HepG2 (cell line): ENCODE measurements around the gene RAN. TPM values are rescaled to one million over a fixed set of nuclear protein-coding genes. Genes with fewer than 3 reads are reported as not detected.

Experiments used
- AGO2 ChIP-seq: fragments of 200-400 bp; formaldehyde crosslinking; optimal IDR thresholded peaks from 2 replicates; pipeline ENCODE3; 2017; ENCODE audit warnings: mild to moderate bottlenecking, low read depth, low read length, moderate library complexity
- ARID4A ChIP-seq: sonication (generic); formaldehyde crosslinking; IDR thresholded peaks from 2 replicates; pipeline ENCODE4 v1.5.0; 2020; ENCODE audit warnings: mild to moderate bottlenecking, missing genetic modification reagents, borderline replicate concordance
- CBX5 ChIP-seq: sonication (generic); formaldehyde crosslinking; IDR thresholded peaks from 2 replicates; pipeline ENCODE4 v1.4.0; 2020; ENCODE audit warnings: missing genetic modification reagents, borderline replicate concordance
- DZIP1 ChIP-seq: sonication (generic); formaldehyde crosslinking; IDR thresholded peaks from 2 replicates; pipeline ENCODE4 v1.5.0; 2020; ENCODE audit warnings: mild to moderate bottlenecking, missing genetic modification reagents
- HDAC6 ChIP-seq: fragments of 200-600 bp; sonication (generic); IDR thresholded peaks from 2 replicates; pipeline ENCODE4 v1.7.0; 2017; ENCODE audit warnings: mild to moderate bottlenecking, antibody characterized with exemption, low read length, low read depth
- HMGXB4 ChIP-seq, 2 experiments: sonication (generic) in 1 of 2; formaldehyde crosslinking in 1 of 2; IDR thresholded peaks; 2 replicates each; pipeline versions ENCODE4 v1.4.0 to v1.6.1; 2018 to 2020; ENCODE audit warnings: missing genetic modification reagents in 2 of 2, borderline replicate concordance in 1 of 2, low read depth in 1 of 2, mild to moderate bottlenecking in 1 of 2, missing biosample characterization in 1 of 2
- MIER3 ChIP-seq: IDR thresholded peaks from 2 replicates; pipeline ENCODE4 v1.6.1; 2016; ENCODE audit warnings: missing compliant biosample characterization, borderline replicate concordance
- PHF5A ChIP-seq: IDR thresholded peaks from one replicate; pipeline ENCODE4 v1.6.1; 2018; ENCODE audit warnings: low read depth, missing genetic modification reagents; ENCODE audit not compliant: unreplicated experiment
- RXRB ChIP-seq: IDR thresholded peaks from 2 replicates; pipeline ENCODE4 v1.6.1; 2016; ENCODE audit warnings: borderline replicate concordance, missing genetic modification reagents, missing compliant biosample characterization
- ZNF143 ChIP-seq: sonication (generic); formaldehyde crosslinking; IDR thresholded peaks from 2 replicates; pipeline ENCODE4 v1.4.0; 2020; ENCODE audit warnings: missing genetic modification reagents
- ZNF577 ChIP-seq: sonication (generic); formaldehyde crosslinking; IDR thresholded peaks from 2 replicates; pipeline ENCODE4 v1.4.0; 2020; ENCODE audit warnings: mild to moderate bottlenecking, low read depth, missing genetic modification reagents, borderline replicate concordance
- ZNF720 ChIP-seq: sonication (generic); formaldehyde crosslinking; IDR thresholded peaks from 2 replicates; pipeline ENCODE4 v1.4.0; 2020; ENCODE audit warnings: missing genetic modification reagents
- ZSCAN21 ChIP-seq: sonication (generic); formaldehyde crosslinking; IDR thresholded peaks from 2 replicates; pipeline ENCODE4 v1.8.0; 2022; ENCODE audit warnings: mild to moderate bottlenecking, missing genetic modification reagents, moderate library complexity, borderline replicate concordance
- polyA plus RNA-seq, 8 experiments: library from polyadenylated mRNA; depleted of rRNA in 3 of 8; stranded (reverse) in 7 of 8; unstranded in 1 of 8; fragments of >200 nt; fragmentation: Illumina TruSeq in 4 of 8; extraction: Trizol in 4 of 8; gene quantifications; 2 replicates each; pipeline versions ENCODE4 v1.2.1 to v1.2.3, GENCODE V29; 2011 to 2016; ENCODE audit warnings: low read depth in 4 of 8, missing spikeins in 1 of 8, mixed read lengths in 1 of 8; ENCODE audit not compliant: insufficient read depth in 1 of 8
- total RNA-seq, 5 experiments: library from RNA; depleted of rRNA; stranded (reverse); fragments of >200 nt; fragmentation: Illumina TruSeq; extraction: Trizol; gene quantifications; 2 replicates each; pipeline ENCODE4 v1.2.3, GENCODE V29; 2016; ENCODE audit warnings: low read depth in 1 of 5

Gene RAN
- total and polyA plus RNA-seq, 2 of the 13 experiments (the other 11 are each of a cell fraction or from before 2014, with no cell fraction given), result 1,335 to 1,630 TPM

- no peak for TF ChIP-seq DZIP1
- TF ChIP-seq ZNF720 (CRISPR knock-in tag), result no peak
- TF ChIP-seq HDAC6, result no peak
- no peak for TF ChIP-seq PHF5A (CRISPR knock-in tag)
- TF ChIP-seq AGO2, result peak; percentile 25
- peak; percentile 41; the same call in 1 of the 2 replicates for TF ChIP-seq MIER3 (CRISPR knock-in tag)
- no peak for TF ChIP-seq ZSCAN21 (CRISPR knock-in tag)
- TF ChIP-seq CBX5 (CRISPR knock-in tag), result 0 out of 2 replicates have a peak, but pooled peaks have one; percentile 41
- TF ChIP-seq ARID4A (CRISPR knock-in tag), result peak; percentile 27; the same call in 1 of the 2 replicates
- 0 out of 2 replicates have a peak, but pooled peaks have one; percentile 11 for TF ChIP-seq RXRB (CRISPR knock-in tag)
- 0 out of 2 replicates have a peak, but pooled peaks have one; percentile 22 for TF ChIP-seq ZNF143 (CRISPR knock-in tag)
- TF ChIP-seq ZNF577, result no peak
- TF ChIP-seq HMGXB4 (CRISPR knock-in tag; IDR thresholded peaks at IDR 0.05; ENCODE audit: borderline replicate concordance in 1 of 2, low read depth in 1 of 2), result peak in 1 of 2 experiments; percentile 35; a peak in 1 of 4 replicates
Observed at GRCh38 chr12:130826151-130826801, 45.6 kb upstream of the RAN start (continued).
